Vagina (tissue), 2 donors: ENCODE measurements around the gene CCDC182.

ENCODE experiments used
- POLR2A ChIP-seq, 2 donors: fragments of 450-650 bp; IDR thresholded peaks; one replicate each; pipeline ENCODE4 v1.6.1; 2017; ENCODE audit warnings: antibody characterized with exemption in 2 of 2, mild to moderate bottlenecking in 2 of 2, moderate library complexity in 2 of 2
- POLR2AphosphoS5 ChIP-seq, 2 donors: sonication (generic); formaldehyde crosslinking; IDR thresholded peaks; one replicate each; pipeline ENCODE4 v1.9.0; 2017; ENCODE audit warnings: antibody characterized with exemption in 2 of 2, mild to moderate bottlenecking in 2 of 2, low read depth in 1 of 2; ENCODE audit not compliant: insufficient read depth in 1 of 2
- TF ChIP-seq, protein P1 (sequence below), 3 experiments: fragments of 450-650 bp in 2 of 3; fragments of 200-600 bp in 1 of 3; sonication (generic) in 1 of 3; IDR thresholded peaks; one replicate each; pipeline ENCODE4 v1.5.1; 2017 to 2019; ENCODE audit warnings: antibody characterized with exemption in 3 of 3, mild to moderate bottlenecking in 2 of 3, moderate library complexity in 2 of 3

DNA sequence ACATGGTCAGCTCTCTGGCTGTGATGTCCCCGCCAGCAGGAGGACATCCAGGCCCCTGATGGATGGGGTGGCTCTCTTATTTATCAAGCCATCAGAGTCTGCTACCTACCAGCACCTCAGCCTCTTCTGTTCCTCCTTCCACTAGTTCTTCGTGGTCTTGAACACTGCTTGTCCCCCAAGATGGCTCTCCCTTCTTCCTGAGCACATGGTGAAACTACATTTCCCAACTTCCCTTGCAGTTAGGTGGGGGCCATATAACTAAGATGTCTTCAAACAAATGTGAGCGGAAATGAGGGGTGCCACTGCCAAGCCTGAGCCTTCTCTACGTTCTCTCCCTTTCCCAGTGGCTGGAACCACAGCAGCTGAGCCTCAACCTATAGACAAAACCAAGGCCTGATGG lies 29.8 kb upstream of the CCDC182 start:
- TF ChIP-seq, protein P1, sequence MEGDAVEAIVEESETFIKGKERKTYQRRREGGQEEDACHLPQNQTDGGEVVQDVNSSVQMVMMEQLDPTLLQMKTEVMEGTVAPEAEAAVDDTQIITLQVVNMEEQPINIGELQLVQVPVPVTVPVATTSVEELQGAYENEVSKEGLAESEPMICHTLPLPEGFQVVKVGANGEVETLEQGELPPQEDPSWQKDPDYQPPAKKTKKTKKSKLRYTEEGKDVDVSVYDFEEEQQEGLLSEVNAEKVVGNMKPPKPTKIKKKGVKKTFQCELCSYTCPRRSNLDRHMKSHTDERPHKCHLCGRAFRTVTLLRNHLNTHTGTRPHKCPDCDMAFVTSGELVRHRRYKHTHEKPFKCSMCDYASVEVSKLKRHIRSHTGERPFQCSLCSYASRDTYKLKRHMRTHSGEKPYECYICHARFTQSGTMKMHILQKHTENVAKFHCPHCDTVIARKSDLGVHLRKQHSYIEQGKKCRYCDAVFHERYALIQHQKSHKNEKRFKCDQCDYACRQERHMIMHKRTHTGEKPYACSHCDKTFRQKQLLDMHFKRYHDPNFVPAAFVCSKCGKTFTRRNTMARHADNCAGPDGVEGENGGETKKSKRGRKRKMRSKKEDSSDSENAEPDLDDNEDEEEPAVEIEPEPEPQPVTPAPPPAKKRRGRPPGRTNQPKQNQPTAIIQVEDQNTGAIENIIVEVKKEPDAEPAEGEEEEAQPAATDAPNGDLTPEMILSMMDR (IDR thresholded peaks at IDR 0.05): no peak
- TF ChIP-seq POLR2A (IDR thresholded peaks at IDR 0.05) (no peak), POLR2AphosphoS5 (IDR thresholded peaks at IDR 0.05; ENCODE audit: insufficient read depth in 1 of 2, low read depth in 1 of 2) (no peak)
